ENCODE results near the gene TSPAN4.

DNA sequence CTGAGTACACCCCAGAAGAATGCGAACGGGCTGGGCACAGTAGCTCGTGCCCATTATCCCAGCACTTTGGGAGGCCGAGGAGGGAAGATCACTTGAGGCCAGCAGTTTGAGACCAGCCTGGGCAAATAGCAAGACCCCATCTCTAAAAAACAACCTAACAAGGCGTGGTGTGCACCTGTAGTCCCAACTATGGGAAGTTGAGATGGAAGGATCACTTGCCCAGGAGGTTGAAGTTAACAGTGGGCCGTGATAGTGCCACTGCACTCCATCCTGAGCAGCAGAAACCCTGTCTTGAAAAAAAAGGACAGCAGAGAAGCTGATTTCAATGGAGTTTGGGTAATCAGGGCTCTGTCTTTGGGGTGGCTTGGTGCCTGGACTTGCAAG, 29.6 kb upstream of the TSPAN4 start:
- TF ChIP-seq POLR2A (IDR thresholded peaks at IDR 0.05; ENCODE audit: low read length) (no peak), GATA1 (IDR thresholded peaks at IDR 0.05; ENCODE audit: low read depth, low read length) (no peak)
